Coronary artery (tissue), 2 donors: Measurements from ENCODE around the gene TIMD4.

Experiments
- DNase-seq: peaks from one replicate; pipeline ENCODE4 v3.0.0-alpha.2; 2017; ENCODE audit warnings: low spot score
- H3K27ac ChIP-seq, 2 donors: fragments of 200-600 bp; sonication (generic); one replicate each; pipeline ENCODE4 v1.5.1; 2016 to 2019
- H3K4me3 ChIP-seq: fragments of 200-600 bp; sonication (generic); 2 replicates; pipeline ENCODE4 v1.5.1; 2016; ENCODE audit warnings: mild to moderate bottlenecking, moderate library complexity
- CTCF ChIP-seq: fragments of 200-600 bp; sonication (generic); IDR thresholded peaks from one replicate; pipeline ENCODE4 v1.5.1; 2019; ENCODE audit warnings: antibody characterized with exemption

TIMD4 gene

GRCh38 chr5:156963125-156963524 lies at the start of gene TIMD4:
Gene TIMD4 (minus strand): TSS chr5:156963226. CDS start chr5:156963198, 28 bp downstream.
- Histone ChIP-seq H3K27ac (no peak within 1 kb of the TSS), H3K4me3 (no peak within 1 kb of the TSS)
- no peak for TF ChIP-seq CTCF
- no peak for DNase-seq

GRCh38 chr5:157006262-157006661 lies 43.2 kb upstream of the TIMD4 start:
- no peak overlapping the region for H3K4me3 ChIP-seq
- no peak overlapping the region for H3K27ac ChIP-seq
- no peak for DNase-seq
- TF ChIP-seq CTCF = no peak

- H3K27ac ChIP-seq = no peak overlapping the region
- TF ChIP-seq CTCF = no peak
- no peak for DNase-seq
- H3K4me3 ChIP-seq = no peak overlapping the region
Observed at GRCh38 chr5:157004893-157005551, 42.0 kb upstream of the TIMD4 start.

GRCh38 chr5:156991714-156992113 lies 28.7 kb upstream of the TIMD4 start:
- H3K4me3 ChIP-seq = no peak overlapping the region

GRCh38 chr5:156984064-156984463 lies 21.0 kb upstream of the TIMD4 start:
- DNase-seq = no peak
- no peak overlapping the region for H3K27ac ChIP-seq
- TF ChIP-seq CTCF = no peak
- H3K4me3 ChIP-seq = no peak overlapping the region

More at GRCh38 chr5:156991714-156992113, 28.7 kb upstream of the TIMD4 start:
- no peak overlapping the region for H3K27ac ChIP-seq
- TF ChIP-seq CTCF = no peak
- DNase-seq = no peak

GRCh38 chr5:156981481-156981880 lies 18.5 kb upstream of the TIMD4 start:
- DNase-seq = no peak

More at GRCh38 chr5:156981481-156981880, 18.5 kb upstream of the TIMD4 start:
- Histone ChIP-seq H3K4me3 (no peak overlapping the region), H3K27ac (no peak overlapping the region)
- TF ChIP-seq CTCF = no peak
